Mesothelial cell of epicardium (in vitro differentiated cells): ENCODE data around the gene CLSTN2. TPM values are rescaled to one million over a fixed set of nuclear protein-coding genes. Genes with fewer than 3 reads are reported as not detected.

Source experiments
- DNase-seq, 2 experiments: peaks; one replicate each; pipeline ENCODE4 v3.0.0; 2021; ENCODE audit warnings: low spot score in 2 of 2; ENCODE audit not compliant: unreplicated experiment in 2 of 2
- H3K27ac Mint-ChIP-seq: 2 replicates; pipeline ENCODE4 v1.8.0; 2021; ENCODE audit warnings: mixed read lengths
- H3K27me3 Mint-ChIP-seq: 2 replicates; pipeline ENCODE4 v1.8.0; 2021; ENCODE audit warnings: low read depth, mixed read lengths
- H3K36me3 Mint-ChIP-seq: 2 replicates; pipeline ENCODE4 v1.8.0; 2021; ENCODE audit warnings: mixed read lengths
- H3K4me1 Mint-ChIP-seq: 2 replicates; pipeline ENCODE4 v1.8.0; 2021; ENCODE audit warnings: mixed read lengths
- H3K4me3 Mint-ChIP-seq: 2 replicates; pipeline ENCODE4 v1.8.0; 2021; ENCODE audit warnings: mild to moderate bottlenecking, moderate library complexity, mixed read lengths
- H3K9me3 Mint-ChIP-seq: 2 replicates; pipeline ENCODE4 v1.8.0; 2021; ENCODE audit warnings: mixed read lengths
- CTCF ChIP-seq: fragments of 200-600 bp; sonication (generic); IDR thresholded peaks from one replicate; pipeline ENCODE4 v1.5.0; 2021; ENCODE audit warnings: antibody characterized with exemption; ENCODE audit not compliant: unreplicated experiment
- total RNA-seq: library from RNA; stranded (reverse); gene quantifications from 3 replicates; pipeline ENCODE4 v1.2.1, GENCODE V29; 2021

CLSTN2 gene
- total RNA-seq, 1 donor from 2014 or later = 18.2 TPM

- H3K4me3 Mint-ChIP-seq = no peak overlapping the region
- H3K9me3 Mint-ChIP-seq = no peaks in the 10 kb centered on the region
Measured at GRCh38 chr3:140497331-140497730, 562.3 kb downstream of the CLSTN2 start.

GRCh38 chr3:140499114-140499757 is 564.3 kb downstream of the CLSTN2 start:
- no peak for TF ChIP-seq CTCF
- Mint-ChIP-seq H3K36me3 (no peaks in the 10 kb centered on the region), H3K4me3 (no peak overlapping the region)

More at GRCh38 chr3:140497331-140497730, 562.3 kb downstream of the CLSTN2 start:
- DNase-seq = no peak
- Mint-ChIP-seq H3K27ac (no peak overlapping the region), H3K36me3 (no peaks in the 10 kb centered on the region), H3K27me3 (peaks cover 3% of the 10 kb centered on the region), H3K4me1 (peaks cover 11% of the 10 kb centered on the region)
- no peak for TF ChIP-seq CTCF

GRCh38 chr3:140500473-140500872 is 565.5 kb downstream of the CLSTN2 start:
- no peak overlapping the region for H3K4me3 Mint-ChIP-seq
- no peaks in the 10 kb centered on the region for H3K36me3 Mint-ChIP-seq
- no peak for DNase-seq
- no peak overlapping the region for H3K27ac Mint-ChIP-seq
- no peaks in the 10 kb centered on the region for H3K27me3 Mint-ChIP-seq
- no peaks in the 10 kb centered on the region for H3K9me3 Mint-ChIP-seq
- peaks cover 23% of the 10 kb centered on the region for H3K4me1 Mint-ChIP-seq
- TF ChIP-seq CTCF = no peak

More at GRCh38 chr3:140499114-140499757, 564.3 kb downstream of the CLSTN2 start:
- DNase-seq = no peak
- Mint-ChIP-seq H3K27me3 (peaks cover 3% of the 10 kb centered on the region), H3K27ac (no peak overlapping the region), H3K9me3 (no peaks in the 10 kb centered on the region), H3K4me1 (peaks cover 11% of the 10 kb centered on the region)

GRCh38 chr3:140501061-140501769 is 566.2 kb downstream of the CLSTN2 start:
- Mint-ChIP-seq H3K27me3 (no peaks in the 10 kb centered on the region), H3K27ac (no peak overlapping the region), H3K36me3 (no peaks in the 10 kb centered on the region), H3K4me3 (no peak overlapping the region), H3K9me3 (no peaks in the 10 kb centered on the region), H3K4me1 (peaks cover 30% of the 10 kb centered on the region)
- no peak for DNase-seq
- no peak for TF ChIP-seq CTCF

- TF ChIP-seq CTCF = no peak
- Mint-ChIP-seq H3K9me3 (no peaks in the 10 kb centered on the region), H3K4me3 (no peak overlapping the region), H3K4me1 (peaks cover 33% of the 10 kb centered on the region), H3K36me3 (no peaks in the 10 kb centered on the region), H3K27me3 (no peaks in the 10 kb centered on the region), H3K27ac (no peak overlapping the region)
- DNase-seq = no peak
Measured at GRCh38 chr3:140501770-140502364, 566.9 kb downstream of the CLSTN2 start.
